Mesenchymal stem cell (in vitro differentiated cells and primary cell): ENCODE data around the gene ABHD6.

ENCODE experiments used
- DNase-seq: peaks from one replicate; pipeline ENCODE4 v3.0.0-alpha.2; 2013
- H2AFZ ChIP-seq: one replicate; pipeline ENCODE4 v1.6.1; 2013; ENCODE audit warnings: low read depth, mild to moderate bottlenecking, control low read depth, inconsistent platforms, low read length, moderate library complexity
- H2AK5ac ChIP-seq: 2 replicates; pipeline ENCODE4 v1.6.1; 2013; ENCODE audit warnings: low read length, moderate library complexity, mild to moderate bottlenecking, inconsistent platforms; ENCODE audit not compliant: severe bottlenecking
- H2BK120ac ChIP-seq: one replicate; pipeline ENCODE4 v1.6.1; 2013; ENCODE audit warnings: low read depth, mild to moderate bottlenecking, inconsistent platforms, low read length, moderate library complexity
- H2BK12ac ChIP-seq, 2 experiments: one replicate each; pipeline ENCODE4 v1.6.1; 2013; ENCODE audit warnings: inconsistent platforms in 2 of 2, low read length in 2 of 2, mild to moderate bottlenecking in 2 of 2, moderate library complexity in 2 of 2, control low read depth in 1 of 2
- H2BK15ac ChIP-seq: one replicate; pipeline ENCODE4 v1.6.1; 2013; ENCODE audit warnings: mild to moderate bottlenecking, low read depth, inconsistent platforms; ENCODE audit not compliant: poor library complexity, severe bottlenecking
- H2BK5ac ChIP-seq: 2 replicates; pipeline ENCODE4 v1.6.1; 2013; ENCODE audit warnings: low read depth, mild to moderate bottlenecking, low read length, control low read depth, inconsistent platforms; ENCODE audit not compliant: poor library complexity, severe bottlenecking
- H3K14ac ChIP-seq, 2 experiments: one replicate each; pipeline ENCODE4 v1.6.1; 2013; ENCODE audit warnings: inconsistent platforms in 2 of 2, low read length in 2 of 2, control low read depth in 1 of 2, mild to moderate bottlenecking in 1 of 2, moderate library complexity in 1 of 2
- H3K18ac ChIP-seq, 2 experiments: one replicate each; pipeline ENCODE4 v1.6.1; 2013; ENCODE audit warnings: inconsistent platforms in 2 of 2, low read length in 2 of 2, control low read depth in 1 of 2, low read depth in 1 of 2, mild to moderate bottlenecking in 1 of 2
- H3K23ac ChIP-seq, 2 experiments: one replicate each; pipeline ENCODE4 v1.6.1; 2013; ENCODE audit warnings: inconsistent platforms in 2 of 2, low read length in 2 of 2, mild to moderate bottlenecking in 2 of 2, moderate library complexity in 2 of 2, control low read depth in 1 of 2
- H3K27ac ChIP-seq: 2 replicates; pipeline ENCODE4 v1.5.1; 2013; ENCODE audit warnings: mild to moderate bottlenecking, moderate library complexity, low read length, control low read depth, inconsistent platforms; ENCODE audit not compliant: poor library complexity, severe bottlenecking
- H3K27me3 ChIP-seq, 2 experiments: 2 replicates each; pipeline versions ENCODE4 v1.6.1 to v1.7.0; 2013; ENCODE audit warnings: low read length in 2 of 2, mild to moderate bottlenecking in 2 of 2, moderate library complexity in 2 of 2, control low read depth in 1 of 2, inconsistent platforms in 1 of 2; ENCODE audit not compliant: control insufficient read depth in 1 of 2, insufficient read depth in 1 of 2
- H3K36me3 ChIP-seq, 2 experiments: 2 replicates each; pipeline versions ENCODE4 v1.6.1 to v1.7.0; 2013; ENCODE audit warnings: low read length in 2 of 2, control low read depth in 1 of 2, inconsistent platforms in 1 of 2, low read depth in 1 of 2, mild to moderate bottlenecking in 1 of 2; ENCODE audit not compliant: insufficient read depth in 2 of 2, control insufficient read depth in 1 of 2
- H3K4ac ChIP-seq, 2 experiments: one replicate each; pipeline ENCODE4 v1.6.1; 2013; ENCODE audit warnings: inconsistent platforms in 2 of 2, low read length in 2 of 2, mild to moderate bottlenecking in 2 of 2, moderate library complexity in 2 of 2, control low read depth in 1 of 2, low read depth in 1 of 2
- H3K4me1 ChIP-seq: 2 replicates; pipeline ENCODE4 v1.6.1; 2013; ENCODE audit warnings: low read depth, low read length, control low read depth; ENCODE audit not compliant: control insufficient read depth, insufficient read depth
- H3K4me2 ChIP-seq: 2 replicates; pipeline ENCODE4 v1.6.1; 2013; ENCODE audit warnings: low read length, mild to moderate bottlenecking, inconsistent platforms; ENCODE audit not compliant: poor library complexity, severe bottlenecking
- H3K4me3 ChIP-seq, 2 experiments: 2 replicates each; pipeline versions ENCODE4 v1.5.1 to v1.7.0; 2013; ENCODE audit warnings: low read length in 2 of 2, mild to moderate bottlenecking in 2 of 2, control low read depth in 1 of 2, low read depth in 1 of 2; ENCODE audit not compliant: insufficient read depth in 1 of 2
- H3K79me1 ChIP-seq: replicated peaks from 2 replicates; pipeline ENCODE4 v1.6.1; 2013; ENCODE audit warnings: mild to moderate bottlenecking, control low read depth, low read length, inconsistent platforms; ENCODE audit not compliant: poor library complexity, severe bottlenecking
- H3K9ac ChIP-seq: 2 replicates; pipeline ENCODE4 v1.7.0; 2013; ENCODE audit warnings: mild to moderate bottlenecking, low read length, moderate library complexity
- H3K9me3 ChIP-seq: 2 replicates; pipeline ENCODE4 v1.7.0; 2013; ENCODE audit warnings: mild to moderate bottlenecking, low read length; ENCODE audit not compliant: control insufficient read depth
- H4K8ac ChIP-seq: one replicate; pipeline ENCODE4 v1.6.1; 2013; ENCODE audit warnings: inconsistent platforms, mild to moderate bottlenecking, low read length, moderate library complexity
- H4K91ac ChIP-seq: one replicate; pipeline ENCODE4 v1.6.1; 2013; ENCODE audit warnings: mild to moderate bottlenecking, low read length, inconsistent platforms
- WGBS: methylation state at CpG from one replicate; pipeline ENCODE4 v1.1.7; 2013; ENCODE audit warnings: mixed read lengths; 5-methylcytosine and 5-hydroxymethylcytosine counted together

ABHD6 gene

GRCh38 chr3:58193682-58194407 is 43.7 kb upstream of the ABHD6 start:
- Histone ChIP-seq H3K36me3 (no peaks in the 10 kb centered on the region), H3K9me3 (no peaks in the 10 kb centered on the region), H3K9ac (no peak overlapping the region), H3K27me3 (peaks cover 0 to 4% of the 10 kb centered on the region in 2 experiments), H4K91ac (no peak overlapping the region), H3K79me1 (no peaks in the 10 kb centered on the region), H3K4me2 (no peak overlapping the region), H3K14ac (no peak overlapping the region), H3K23ac (no peak overlapping the region), H3K4me3 (no peak overlapping the region), H2AFZ (no peak overlapping the region), H3K27ac (no peak overlapping the region), H3K4me1 (peaks cover 2% of the 10 kb centered on the region), H2BK120ac (no peak overlapping the region), H2BK12ac (no peak overlapping the region), H3K4ac (no peak overlapping the region), H2BK5ac (no peak overlapping the region), H2BK15ac (no peak overlapping the region), H2AK5ac (no peak overlapping the region), H3K18ac (no peak overlapping the region), H4K8ac (no peak overlapping the region)
- 95% methylated on average over 11 of the region's 12 CpGs for WGBS
- no peak for DNase-seq

- H3K4me2 ChIP-seq, result no peak overlapping the region
- no peak overlapping the region for H2BK12ac ChIP-seq
- no peak overlapping the region for H3K9ac ChIP-seq
- no peak overlapping the region for H3K14ac ChIP-seq
- no peak overlapping the region for H2AFZ ChIP-seq
- peaks cover 0 to 16% of the 10 kb centered on the region in 2 experiments for H3K27me3 ChIP-seq
- H3K9me3 ChIP-seq, result no peaks in the 10 kb centered on the region
- no peaks in the 10 kb centered on the region for H3K79me1 ChIP-seq
- no peak overlapping the region for H4K8ac ChIP-seq
- 98% methylated on average over 10 of the region's 10 CpGs for WGBS
- no peak overlapping the region for H3K23ac ChIP-seq
- no peak overlapping the region for H2BK5ac ChIP-seq
- DNase-seq, result no peak
- no peak overlapping the region for H3K18ac ChIP-seq
- H4K91ac ChIP-seq, result no peak overlapping the region
- H3K4me1 ChIP-seq, result no peaks in the 10 kb centered on the region
- H2BK15ac ChIP-seq, result no peak overlapping the region
- no peak overlapping the region for H2BK120ac ChIP-seq
- no peak overlapping the region for H2AK5ac ChIP-seq
- no peaks in the 10 kb centered on the region for H3K36me3 ChIP-seq
- no peak overlapping the region for H3K27ac ChIP-seq
- H3K4ac ChIP-seq, result no peak overlapping the region
- no peak overlapping the region for H3K4me3 ChIP-seq
Observed at GRCh38 chr3:58197588-58197987, 40.0 kb upstream of the ABHD6 start.

DNA sequence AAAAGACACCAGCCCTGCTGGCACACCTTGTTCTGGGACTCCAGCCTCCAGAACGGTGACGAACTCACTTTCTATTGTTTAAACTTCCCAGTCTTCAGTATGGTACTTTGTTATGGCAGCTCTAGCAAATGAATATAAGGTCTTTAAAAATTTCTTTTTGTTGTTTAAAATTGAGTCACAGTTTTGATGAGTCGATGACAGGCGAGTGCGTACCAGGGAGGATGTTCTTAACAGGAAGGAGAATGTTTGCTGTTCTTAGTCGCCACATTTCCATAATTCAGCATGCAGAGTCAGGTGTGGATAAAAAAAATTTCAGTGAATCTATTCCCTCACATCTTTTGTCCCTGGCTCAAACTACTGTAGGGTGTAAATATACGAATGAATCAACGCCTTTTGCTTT is 39.2 kb upstream of the ABHD6 start:
- Histone ChIP-seq H3K4me3 (no peak overlapping the region), H4K91ac (no peak overlapping the region), H2BK15ac (no peak overlapping the region), H3K9me3 (no peaks in the 10 kb centered on the region), H3K4me1 (no peaks in the 10 kb centered on the region), H3K27ac (no peak overlapping the region), H3K9ac (no peak overlapping the region), H3K27me3 (peaks cover 0 to 16% of the 10 kb centered on the region in 2 experiments), H3K36me3 (no peaks in the 10 kb centered on the region), H3K79me1 (no peaks in the 10 kb centered on the region), H3K4ac (no peak overlapping the region), H3K14ac (no peak overlapping the region), H3K4me2 (no peak overlapping the region), H2BK5ac (no peak overlapping the region), H2AFZ (no peak overlapping the region), H3K23ac (no peak overlapping the region), H2BK12ac (no peak overlapping the region), H2AK5ac (no peak overlapping the region), H4K8ac (no peak overlapping the region), H3K18ac (no peak overlapping the region), H2BK120ac (no peak overlapping the region)
- 79% methylated on average over 5 of the region's 8 CpGs for WGBS
- DNase-seq, result no peak

- Histone ChIP-seq H2AFZ (no peak overlapping the region), H2BK12ac (no peak overlapping the region), H2BK15ac (no peak overlapping the region), H3K36me3 (no peaks in the 10 kb centered on the region), H3K18ac (no peak overlapping the region), H3K4me3 (no peak overlapping the region), H2AK5ac (no peak overlapping the region), H2BK120ac (no peak overlapping the region), H3K9me3 (no peaks in the 10 kb centered on the region), H3K23ac (no peak overlapping the region), H3K27ac (no peak overlapping the region), H4K91ac (no peak overlapping the region), H3K4ac (no peak overlapping the region), H3K4me2 (no peak overlapping the region), H3K14ac (no peak overlapping the region), H2BK5ac (no peak overlapping the region), H3K79me1 (no peaks in the 10 kb centered on the region), H3K27me3 (peaks cover 0 to 16% of the 10 kb centered on the region in 2 experiments), H3K9ac (no peak overlapping the region), H3K4me1 (no peaks in the 10 kb centered on the region), H4K8ac (no peak overlapping the region)
- no peak for DNase-seq
Observed at GRCh38 chr3:58198804-58199203, 38.8 kb upstream of the ABHD6 start.
